Osteoblast (primary cell): ENCODE data around the gene P2RY6. TPM values are rescaled to one million over a fixed set of nuclear protein-coding genes. Genes with fewer than 3 reads are reported as not detected.

ENCODE experiments used
- DNase-seq: peaks from one replicate; pipeline ENCODE4 v3.0.0; 2011; ENCODE audit warnings: low spot score, mixed read lengths; ENCODE audit not compliant: insufficient read length; ENCODE audit errors: missing footprints
- H2AFZ ChIP-seq: 2 replicates; pipeline ENCODE4 v1.6.0; 2011; ENCODE audit warnings: mild to moderate bottlenecking, low read length
- H3K27ac ChIP-seq: 2 replicates; pipeline ENCODE4 v1.5.1; 2011; ENCODE audit warnings: mild to moderate bottlenecking, low read depth, low read length, moderate library complexity
- H3K27me3 ChIP-seq: 2 replicates; pipeline ENCODE4 v1.6.0; 2012; ENCODE audit warnings: mild to moderate bottlenecking, control low read depth, inconsistent platforms, low read length, moderate library complexity; ENCODE audit not compliant: insufficient read depth
- H3K36me3 ChIP-seq: 2 replicates; pipeline ENCODE4 v1.5.1; 2011; ENCODE audit warnings: mild to moderate bottlenecking, low read length, control low read depth, moderate library complexity; ENCODE audit not compliant: insufficient read depth
- H3K4me1 ChIP-seq: 2 replicates; pipeline ENCODE4 v1.5.1; 2011; ENCODE audit warnings: mild to moderate bottlenecking, low read length, control low read depth, moderate library complexity; ENCODE audit not compliant: insufficient read depth
- H3K4me2 ChIP-seq: 2 replicates; pipeline ENCODE4 v1.6.0; 2011; ENCODE audit warnings: mild to moderate bottlenecking, low read length; ENCODE audit not compliant: insufficient read depth
- H3K4me3 ChIP-seq: fragments of 200-600 bp; sonication (generic); 3 replicates; pipeline ENCODE4 v1.5.1; 2012; ENCODE audit warnings: mild to moderate bottlenecking, low read length, inconsistent platforms; ENCODE audit not compliant: insufficient read depth
- H3K79me2 ChIP-seq: 2 replicates; pipeline ENCODE4 v1.6.0; 2012; ENCODE audit warnings: mild to moderate bottlenecking, low read length, control low read depth, inconsistent platforms; ENCODE audit not compliant: insufficient read depth
- H3K9me3 ChIP-seq: 2 replicates; pipeline ENCODE4 v1.5.1; 2011; ENCODE audit warnings: low read depth, low read length, control low read depth
- H4K20me1 ChIP-seq: 2 replicates; pipeline ENCODE4 v1.6.0; 2012; ENCODE audit warnings: mild to moderate bottlenecking, low read length, control low read depth; ENCODE audit not compliant: insufficient read depth
- CTCF ChIP-seq: IDR thresholded peaks from 2 replicates; pipeline ENCODE4 v1.5.1; 2011; ENCODE audit warnings: mild to moderate bottlenecking, low read depth, low read length, moderate library complexity; ENCODE audit errors: extremely low read depth
- total RNA-seq: library from RNA; depleted of rRNA; stranded (reverse); fragments of >200 nt; gene quantifications from 2 replicates; pipeline ENCODE4 v1.2.3, GENCODE V29; 2012

Gene P2RY6
- total RNA-seq, 1 donor, result 0.72 TPM

- Histone ChIP-seq H3K27me3 (no peaks in the 10 kb centered on the region), H4K20me1 (peaks cover 3% of the 10 kb centered on the region), H3K4me1 (peaks cover 11% of the 10 kb centered on the region), H3K9me3 (no peaks in the 10 kb centered on the region), H3K4me2 (no peak overlapping the region), H3K36me3 (no peaks in the 10 kb centered on the region), H3K27ac (no peak overlapping the region), H3K79me2 (no peaks in the 10 kb centered on the region), H2AFZ (no peak overlapping the region), H3K4me3 (no peak overlapping the region)
- TF ChIP-seq CTCF, result no peak
- DNase-seq, result peak; percentile 26
These were observed 27.6 kb downstream of the P2RY6 start for GRCh38 chr11:73299751-73300150.

- Histone ChIP-seq H3K27me3 (no peaks in the 10 kb centered on the region), H3K79me2 (peaks cover 21% of the 10 kb centered on the region), H3K9me3 (no peaks in the 10 kb centered on the region), H2AFZ (no peak overlapping the region), H3K4me3 (no peak overlapping the region), H3K4me2 (no peak overlapping the region), H3K27ac (no peak overlapping the region), H3K4me1 (peaks cover 27% of the 10 kb centered on the region), H3K36me3 (peaks cover 12% of the 10 kb centered on the region), H4K20me1 (peaks cover 20% of the 10 kb centered on the region)
- TF ChIP-seq CTCF, result peak; percentile 10
- peak; percentile 82 for DNase-seq
These were observed 34.1 kb downstream of the P2RY6 start for GRCh38 chr11:73306069-73306841.

- H3K9me3 ChIP-seq, result no peaks in the 10 kb centered on the region
- DNase-seq, result no peak
- TF ChIP-seq CTCF, result no peak
- H3K27me3 ChIP-seq, result no peaks in the 10 kb centered on the region
- H4K20me1 ChIP-seq, result peaks cover 27% of the 10 kb centered on the region
- peak overlapping the region; percentile 99 for H3K4me2 ChIP-seq
- H3K4me3 ChIP-seq, result peak overlapping the region; percentile 89
- H3K79me2 ChIP-seq, result peaks cover 28% of the 10 kb centered on the region
- peaks cover 34% of the 10 kb centered on the region for H3K4me1 ChIP-seq
- H2AFZ ChIP-seq, result peak overlapping the region; percentile 93
- H3K27ac ChIP-seq, result peak overlapping the region; percentile 71
- H3K36me3 ChIP-seq, result peaks cover 18% of the 10 kb centered on the region
These were observed 34.8 kb downstream of the P2RY6 start for GRCh38 chr11:73306977-73307322.

- TF ChIP-seq CTCF, result peak; percentile 86
- H3K27me3 ChIP-seq, result no peaks in the 10 kb centered on the region
- DNase-seq, result peak; percentile 98
- H3K79me2 ChIP-seq, result peaks cover 33% of the 10 kb centered on the region
- peaks cover 18% of the 10 kb centered on the region for H3K36me3 ChIP-seq
- H2AFZ ChIP-seq, result peak overlapping the region; percentile 93
- H3K4me1 ChIP-seq, result peaks cover 39% of the 10 kb centered on the region
- H3K27ac ChIP-seq, result peak overlapping the region; percentile 98
- H3K4me2 ChIP-seq, result peak overlapping the region; percentile 99
- peak overlapping the region; percentile 89 for H3K4me3 ChIP-seq
- peaks cover 31% of the 10 kb centered on the region for H4K20me1 ChIP-seq
- no peaks in the 10 kb centered on the region for H3K9me3 ChIP-seq
These were observed 35.3 kb downstream of the P2RY6 start for GRCh38 chr11:73307323-73308002.
